Measurements from ENCODE around the gene LRRC4C. TPM values are rescaled to one million over a fixed set of nuclear protein-coding genes. Genes with fewer than 3 reads are reported as not detected.

The LRRC4C gene
- polyA plus RNA-seq, 1 of the 3 experiments (the other 2 are of a cell fraction), result 0.16 TPM

GRCh38 chr11:41508121-41508520 lies 48.7 kb upstream of the LRRC4C start (continued):
- TF ChIP-seq, protein P1, sequence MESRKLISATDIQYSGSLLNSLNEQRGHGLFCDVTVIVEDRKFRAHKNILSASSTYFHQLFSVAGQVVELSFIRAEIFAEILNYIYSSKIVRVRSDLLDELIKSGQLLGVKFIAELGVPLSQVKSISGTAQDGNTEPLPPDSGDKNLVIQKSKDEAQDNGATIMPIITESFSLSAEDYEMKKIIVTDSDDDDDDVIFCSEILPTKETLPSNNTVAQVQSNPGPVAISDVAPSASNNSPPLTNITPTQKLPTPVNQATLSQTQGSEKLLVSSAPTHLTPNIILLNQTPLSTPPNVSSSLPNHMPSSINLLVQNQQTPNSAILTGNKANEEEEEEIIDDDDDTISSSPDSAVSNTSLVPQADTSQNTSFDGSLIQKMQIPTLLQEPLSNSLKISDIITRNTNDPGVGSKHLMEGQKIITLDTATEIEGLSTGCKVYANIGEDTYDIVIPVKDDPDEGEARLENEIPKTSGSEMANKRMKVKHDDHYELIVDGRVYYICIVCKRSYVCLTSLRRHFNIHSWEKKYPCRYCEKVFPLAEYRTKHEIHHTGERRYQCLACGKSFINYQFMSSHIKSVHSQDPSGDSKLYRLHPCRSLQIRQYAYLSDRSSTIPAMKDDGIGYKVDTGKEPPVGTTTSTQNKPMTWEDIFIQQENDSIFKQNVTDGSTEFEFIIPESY (IDR thresholded peaks at IDR 0.05; ENCODE audit: borderline replicate concordance, low read depth), result no peak
- TF ChIP-seq USF2 (IDR thresholded peaks at IDR 0.05; ENCODE audit: borderline replicate concordance, low read depth, low read length), result no peak
- TF ChIP-seq, protein P2, sequence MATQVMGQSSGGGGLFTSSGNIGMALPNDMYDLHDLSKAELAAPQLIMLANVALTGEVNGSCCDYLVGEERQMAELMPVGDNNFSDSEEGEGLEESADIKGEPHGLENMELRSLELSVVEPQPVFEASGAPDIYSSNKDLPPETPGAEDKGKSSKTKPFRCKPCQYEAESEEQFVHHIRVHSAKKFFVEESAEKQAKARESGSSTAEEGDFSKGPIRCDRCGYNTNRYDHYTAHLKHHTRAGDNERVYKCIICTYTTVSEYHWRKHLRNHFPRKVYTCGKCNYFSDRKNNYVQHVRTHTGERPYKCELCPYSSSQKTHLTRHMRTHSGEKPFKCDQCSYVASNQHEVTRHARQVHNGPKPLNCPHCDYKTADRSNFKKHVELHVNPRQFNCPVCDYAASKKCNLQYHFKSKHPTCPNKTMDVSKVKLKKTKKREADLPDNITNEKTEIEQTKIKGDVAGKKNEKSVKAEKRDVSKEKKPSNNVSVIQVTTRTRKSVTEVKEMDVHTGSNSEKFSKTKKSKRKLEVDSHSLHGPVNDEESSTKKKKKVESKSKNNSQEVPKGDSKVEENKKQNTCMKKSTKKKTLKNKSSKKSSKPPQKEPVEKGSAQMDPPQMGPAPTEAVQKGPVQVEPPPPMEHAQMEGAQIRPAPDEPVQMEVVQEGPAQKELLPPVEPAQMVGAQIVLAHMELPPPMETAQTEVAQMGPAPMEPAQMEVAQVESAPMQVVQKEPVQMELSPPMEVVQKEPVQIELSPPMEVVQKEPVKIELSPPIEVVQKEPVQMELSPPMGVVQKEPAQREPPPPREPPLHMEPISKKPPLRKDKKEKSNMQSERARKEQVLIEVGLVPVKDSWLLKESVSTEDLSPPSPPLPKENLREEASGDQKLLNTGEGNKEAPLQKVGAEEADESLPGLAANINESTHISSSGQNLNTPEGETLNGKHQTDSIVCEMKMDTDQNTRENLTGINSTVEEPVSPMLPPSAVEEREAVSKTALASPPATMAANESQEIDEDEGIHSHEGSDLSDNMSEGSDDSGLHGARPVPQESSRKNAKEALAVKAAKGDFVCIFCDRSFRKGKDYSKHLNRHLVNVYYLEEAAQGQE (IDR thresholded peaks at IDR 0.05; ENCODE audit: low read depth, low read length), result no peak
- no peak for TF ChIP-seq SMC3 (IDR thresholded peaks at IDR 0.05; ENCODE audit: low read depth, low read length)

DNA sequence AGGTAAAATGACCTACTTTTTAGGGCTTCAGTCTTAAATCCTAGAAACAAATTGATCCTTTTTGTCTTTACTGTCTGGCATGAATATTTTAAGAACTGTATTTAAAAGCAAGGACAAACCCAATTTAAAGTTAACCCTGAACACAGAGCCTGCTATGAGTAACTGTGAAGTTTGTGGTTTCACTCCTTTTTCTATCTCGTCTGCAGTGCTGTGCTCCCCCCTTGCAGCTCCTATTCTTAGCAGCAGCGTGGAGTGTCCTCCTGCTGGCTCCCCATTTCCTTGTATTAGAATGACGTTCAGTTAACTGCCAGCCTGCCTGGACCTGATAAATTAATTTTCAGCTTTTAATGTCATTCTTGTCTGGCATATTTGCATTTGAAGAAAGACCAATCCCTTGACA lies 40.0 kb upstream of the LRRC4C start:
- no peaks in the 10 kb centered on the region for H3K79me2 ChIP-seq (ENCODE audit: insufficient read depth)
- no peaks in the 10 kb centered on the region for H3F3A ChIP-seq (replicated peaks; ENCODE audit: insufficient read depth)
- H3K4me2 ChIP-seq, result no peak overlapping the region
- H3K4me3 ChIP-seq (ENCODE audit: low read depth in 2 of 2, low read length in 1 of 2), result no peak overlapping the region
- no peak overlapping the region for H3K27ac ChIP-seq (ENCODE audit: low read depth in 2 of 2, low read length in 1 of 2)
- no peaks in the 10 kb centered on the region for H3K9me3 ChIP-seq
- H3K9me2 ChIP-seq, result no peaks in the 10 kb centered on the region
- ChIA-PET POLR2A (no interaction called here), CTCF (interaction anchor here (0.7 to 3.6 kb wide), 5 partner anchors 361 to 1779 kb away, joined by 3 to 16 read pairs (median 5); no protein-coding TSS in a partner anchor)
- H3K27me3 ChIP-seq (ENCODE audit: insufficient read depth), result no peaks in the 10 kb centered on the region
- no peaks in the 10 kb centered on the region for H4K20me1 ChIP-seq (ENCODE audit: insufficient read depth)
- WGBS (ENCODE audit: low lambda C conversion rate), result 17% methylated on average over 3 of the region's 3 CpGs
- no peak overlapping the region; the same call in 1 of the 2 replicates for H2AFZ ChIP-seq (ENCODE audit: low read depth)
- H3K4me1 ChIP-seq (ENCODE audit: control insufficient read depth in 1 of 2, insufficient read depth in 2 of 2, low read depth in 1 of 2, low read length in 1 of 2), result peaks cover 0 to 10% of the 10 kb centered on the region in 2 experiments; a peak in 2 of 4 replicates
- no peaks in the 10 kb centered on the region for H3K36me3 ChIP-seq (replicated peaks in 1 of 2; ENCODE audit: control insufficient read depth in 1 of 2, insufficient read depth in 2 of 2, low read length in 1 of 2)
- no peak for DNase-seq
- no peak overlapping the region for H3K9ac ChIP-seq
- TF ChIP-seq RAD21 (IDR thresholded peaks at IDR 0.05; ENCODE audit: low read length), result no peak
- no peak for TF ChIP-seq GATA2 (CRISPR knock-in tag; IDR thresholded peaks at IDR 0.05)
- no peak for TF ChIP-seq TEAD4 (IDR thresholded peaks at IDR 0.05; ENCODE audit: borderline replicate concordance, insufficient read depth)
- no peak for TF ChIP-seq JUND (IDR thresholded peaks at IDR 0.05)
- TF ChIP-seq MEF2A (IDR thresholded peaks at IDR 0.05; ENCODE audit: borderline replicate concordance, low read depth), result no peak
- TF ChIP-seq, protein P2 (IDR thresholded peaks at IDR 0.05; ENCODE audit: low read depth, low read length), result no peak
- no peak for TF ChIP-seq USF2 (IDR thresholded peaks at IDR 0.05; ENCODE audit: borderline replicate concordance, low read depth, low read length)
- TF ChIP-seq NRF1 (IDR thresholded peaks at IDR 0.05; ENCODE audit: low read depth, low read length), result no peak
- TF ChIP-seq CTCF (IDR thresholded peaks at IDR 0.05), result no peak
- TF ChIP-seq IRF3 (IDR thresholded peaks at IDR 0.05; ENCODE audit: low read depth, low read length), result no peak
- TF ChIP-seq EZH2phosphoT487 (IDR thresholded peaks at IDR 0.05; ENCODE audit: borderline replicate concordance, low read depth), result no peak
- TF ChIP-seq YY1 (IDR thresholded peaks at IDR 0.05; ENCODE audit: low read depth), result no peak
- no peak for TF ChIP-seq TCF12 (IDR thresholded peaks at IDR 0.05)
- no peak for TF ChIP-seq POLR2AphosphoS5 (IDR thresholded peaks at IDR 0.05; ENCODE audit: low read depth, low read length)

All from SK-N-SH (cell line).